GM19043 (cell line): Measurements from ENCODE around the gene DOCK7.

Experiments used
- ATAC-seq: cut with Tn5 transposase; IDR thresholded peaks from one replicate; pipeline ENCODE4 v1.9.1; 2021; ENCODE audit warnings: low read depth; ENCODE audit not compliant: unreplicated experiment

The DOCK7 gene

GRCh38 chr1:62462370-62462769, 225.8 kb downstream of the DOCK7 start:
- ATAC-seq, result no peak

- ATAC-seq, result no peak
Observed at GRCh38 chr1:62457955-62458354, 230.2 kb downstream of the DOCK7 start.

- ATAC-seq, result no peak
Observed at GRCh38 chr1:62452951-62453350, 235.2 kb downstream of the DOCK7 start.

- no peak for ATAC-seq
Observed at GRCh38 chr1:62450301-62450700, 237.9 kb downstream of the DOCK7 start.

GRCh38 chr1:62448221-62448933, 239.8 kb downstream of the DOCK7 start:
- ATAC-seq, result no peak

- no peak for ATAC-seq
Observed at GRCh38 chr1:62444701-62445100, 243.5 kb downstream of the DOCK7 start.

- ATAC-seq, result peak; percentile 34
Observed at GRCh38 chr1:62439652-62440371, 248.4 kb downstream of the DOCK7 start.

GRCh38 chr1:62438163-62438562, 250.0 kb downstream of the DOCK7 start:
- no peak for ATAC-seq

GRCh38 chr1:62437273-62437940, 250.8 kb downstream of the DOCK7 start:
- ATAC-seq, result no peak

- ATAC-seq, result peak; percentile 74
Observed at GRCh38 chr1:62436466-62437272, 251.5 kb downstream of the DOCK7 start, which contains the start of gene USP1. TSS of gene USP1 (plus strand) at chr1:62437049. CDS start at chr1:62439868, 2,819 bp downstream.

- ATAC-seq, result no peak
Observed at GRCh38 chr1:62436039-62436465, 252.1 kb downstream of the DOCK7 start.

- no peak for ATAC-seq
Observed at GRCh38 chr1:62435231-62436038, 252.8 kb downstream of the DOCK7 start.

- ATAC-seq, result no peak
Observed at GRCh38 chr1:62434618-62435001, 253.6 kb downstream of the DOCK7 start.

GRCh38 chr1:62433861-62434617, 254.1 kb downstream of the DOCK7 start:
- ATAC-seq, result no peak

GRCh38 chr1:62429581-62429980, 258.6 kb downstream of the DOCK7 start:
- no peak for ATAC-seq

- no peak for ATAC-seq
Observed at GRCh38 chr1:62428351-62428750, 259.8 kb downstream of the DOCK7 start.

GRCh38 chr1:62426794-62427193, 261.4 kb downstream of the DOCK7 start:
- ATAC-seq, result no peak

GRCh38 chr1:62426237-62426636, 261.9 kb downstream of the DOCK7 start:
- no peak for ATAC-seq

- no peak for ATAC-seq
Observed at GRCh38 chr1:62425041-62425440, 263.1 kb downstream of the DOCK7 start.
